ENCODE data around the gene EZH2.

Gene EZH2

GRCh38 chr7:148906707-148907498 is 22.8 kb upstream of the EZH2 start:
- H3K4me1 ChIP-seq, result no peaks in the 10 kb centered on the region
- no peaks in the 10 kb centered on the region for H3K36me3 ChIP-seq (ENCODE audit: control insufficient read depth, insufficient read depth, low read length)
- no peaks in the 10 kb centered on the region for H3K79me2 ChIP-seq
- H2AFZ ChIP-seq, result no peak overlapping the region
- no peaks in the 10 kb centered on the region for H3K9me3 ChIP-seq (ENCODE audit: control insufficient read depth, low read length)
- H3K4me3 ChIP-seq (ENCODE audit: low read depth, low read length), result no peak overlapping the region
- no peak overlapping the region for H3K9ac ChIP-seq
- H3K27ac ChIP-seq, result no peak overlapping the region
- no peak for TF ChIP-seq CTCF (IDR thresholded peaks at IDR 0.05)
- H3K27me3 ChIP-seq (ENCODE audit: control insufficient read depth, insufficient read depth, low read length), result no peaks in the 10 kb centered on the region
- H3K4me2 ChIP-seq (ENCODE audit: low read length), result no peak overlapping the region

GRCh38 chr7:148905093-148905666 is 21.1 kb upstream of the EZH2 start:
- Histone ChIP-seq H3K9ac (no peak overlapping the region), H3K4me1 (no peaks in the 10 kb centered on the region), H3K4me3 (ENCODE audit: low read depth, low read length) (no peak overlapping the region), H3K27ac (no peak overlapping the region), H3K9me3 (ENCODE audit: control insufficient read depth, low read length) (no peaks in the 10 kb centered on the region), H3K79me2 (no peaks in the 10 kb centered on the region), H3K36me3 (ENCODE audit: control insufficient read depth, insufficient read depth, low read length) (no peaks in the 10 kb centered on the region), H3K4me2 (ENCODE audit: low read length) (no peak overlapping the region), H3K27me3 (ENCODE audit: control insufficient read depth, insufficient read depth, low read length) (no peaks in the 10 kb centered on the region), H2AFZ (peak overlapping the region; percentile 9)
- no peak for TF ChIP-seq CTCF (IDR thresholded peaks at IDR 0.05)

- H3K36me3 ChIP-seq (ENCODE audit: control insufficient read depth, insufficient read depth, low read length), result no peaks in the 10 kb centered on the region
- H3K27ac ChIP-seq, result no peak overlapping the region
- H2AFZ ChIP-seq, result no peak overlapping the region
- TF ChIP-seq CTCF (IDR thresholded peaks at IDR 0.05), result no peak
- no peak overlapping the region for H3K9ac ChIP-seq
- H3K4me1 ChIP-seq, result no peaks in the 10 kb centered on the region
- H3K4me3 ChIP-seq (ENCODE audit: low read depth, low read length), result no peak overlapping the region
- no peaks in the 10 kb centered on the region for H3K27me3 ChIP-seq (ENCODE audit: control insufficient read depth, insufficient read depth, low read length)
- H3K9me3 ChIP-seq (ENCODE audit: control insufficient read depth, low read length), result no peaks in the 10 kb centered on the region
- H3K79me2 ChIP-seq, result no peaks in the 10 kb centered on the region
- no peak overlapping the region for H3K4me2 ChIP-seq (ENCODE audit: low read length)
Measured at GRCh38 chr7:148903504-148903903, 19.4 kb upstream of the EZH2 start.

DNA sequence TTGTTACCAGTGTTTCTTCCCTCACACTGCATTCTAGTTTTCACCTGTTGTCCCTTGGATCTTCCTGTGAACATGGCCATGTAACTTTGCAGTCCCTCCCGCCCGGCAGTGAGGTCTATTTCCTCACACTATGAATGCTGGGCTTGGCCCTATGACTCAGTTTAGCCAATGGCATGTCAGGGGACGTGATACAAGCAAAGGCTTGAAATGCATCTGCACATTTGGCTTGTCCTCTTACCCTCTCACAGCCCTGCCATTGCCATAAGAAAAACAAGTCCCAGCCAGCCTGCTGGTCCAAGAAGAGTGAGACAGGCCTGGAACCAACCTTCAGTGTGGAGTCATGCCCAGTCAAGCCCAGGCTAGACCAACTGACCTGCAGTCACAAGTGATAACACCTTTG is 17.1 kb upstream of the EZH2 start:
- Histone ChIP-seq H2AFZ (no peak overlapping the region), H3K79me2 (no peaks in the 10 kb centered on the region), H3K9me3 (ENCODE audit: control insufficient read depth, low read length) (no peaks in the 10 kb centered on the region), H3K27ac (no peak overlapping the region), H3K4me1 (no peaks in the 10 kb centered on the region), H3K4me2 (ENCODE audit: low read length) (no peak overlapping the region), H3K27me3 (ENCODE audit: control insufficient read depth, insufficient read depth, low read length) (no peaks in the 10 kb centered on the region), H3K4me3 (ENCODE audit: low read depth, low read length) (no peak overlapping the region), H3K9ac (no peak overlapping the region), H3K36me3 (ENCODE audit: control insufficient read depth, insufficient read depth, low read length) (no peaks in the 10 kb centered on the region)
- no peak for TF ChIP-seq CTCF (IDR thresholded peaks at IDR 0.05)

Data from parathyroid adenoma (tissue), 2 donors.